HepG2 (cell line): Measurements from ENCODE around the gene ALX3. TPM values are rescaled to one million over a fixed set of nuclear protein-coding genes. Genes with fewer than 3 reads are reported as not detected.

ENCODE experiments used
- AHR ChIP-seq: IDR thresholded peaks from 2 replicates; pipeline ENCODE4 v1.6.1; 2018; ENCODE audit warnings: missing genetic modification reagents, missing compliant biosample characterization
- ARNT ChIP-seq: fragments of 450-650 bp; IDR thresholded peaks from 2 replicates; pipeline ENCODE4 v1.6.1; 2017
- ATF3 ChIP-seq: sonication (generic); formaldehyde crosslinking; IDR thresholded peaks from 2 replicates; pipeline ENCODE4 v1.4.0; 2020; ENCODE audit warnings: missing genetic modification reagents
- FIP1L1 ChIP-seq: fragments of 200-400 bp; formaldehyde crosslinking; IDR thresholded peaks from 2 replicates; pipeline ENCODE4 v1.6.1; 2018; ENCODE audit warnings: low read depth, mild to moderate bottlenecking, low read length, moderate library complexity, borderline replicate concordance; ENCODE audit not compliant: insufficient read depth
- JARID2 ChIP-seq: sonication (generic); formaldehyde crosslinking; IDR thresholded peaks from 2 replicates; pipeline ENCODE4 v1.8.1; 2023; ENCODE audit warnings: missing genetic modification reagents, inconsistent platforms; ENCODE audit not compliant: insufficient replicate concordance
- RFX3 ChIP-seq: IDR thresholded peaks from 2 replicates; pipeline ENCODE4 v1.6.1; 2016; ENCODE audit warnings: missing biosample characterization, missing genetic modification reagents
- THYN1 ChIP-seq: sonication (generic); formaldehyde crosslinking; IDR thresholded peaks from 2 replicates; pipeline ENCODE4 v1.8.1; 2023; ENCODE audit warnings: low read depth, mild to moderate bottlenecking, moderate library complexity, missing genetic modification reagents, borderline replicate concordance
- ZC3H4 ChIP-seq: sonication (generic); formaldehyde crosslinking; IDR thresholded peaks from 2 replicates; pipeline ENCODE4 v1.4.0; 2020; ENCODE audit warnings: missing genetic modification reagents, borderline replicate concordance
- ZEB1 ChIP-seq: IDR thresholded peaks from 2 replicates; pipeline ENCODE4 v1.6.1; 2012; ENCODE audit warnings: mild to moderate bottlenecking, low read depth, inconsistent platforms; ENCODE audit not compliant: insufficient replicate concordance
- ZFP82 ChIP-seq: sonication (generic); formaldehyde crosslinking; IDR thresholded peaks from 2 replicates; pipeline ENCODE4 v1.5.1; 2020; ENCODE audit warnings: mild to moderate bottlenecking, missing genetic modification reagents, borderline replicate concordance
- ZNF10 ChIP-seq: sonication (generic); formaldehyde crosslinking; IDR thresholded peaks from 2 replicates; pipeline ENCODE4 v1.4.0; 2020; ENCODE audit warnings: mild to moderate bottlenecking, low read depth, missing genetic modification reagents, borderline replicate concordance
- ZNF230 ChIP-seq: sonication (generic); formaldehyde crosslinking; IDR thresholded peaks from 2 replicates; pipeline ENCODE4 v1.4.0; 2020; ENCODE audit warnings: mild to moderate bottlenecking, missing genetic modification reagents
- ZNF3 ChIP-seq: IDR thresholded peaks from 2 replicates; pipeline ENCODE4 v1.7.0; 2017; ENCODE audit warnings: inconsistent platforms
- ZNF329 ChIP-seq: sonication (generic); formaldehyde crosslinking; IDR thresholded peaks from 2 replicates; pipeline ENCODE4 v1.9.0; 2021; ENCODE audit warnings: low read depth, mild to moderate bottlenecking, missing genetic modification reagents
- ZNF451 ChIP-seq: sonication (generic); formaldehyde crosslinking; IDR thresholded peaks from 2 replicates; pipeline ENCODE4 v1.5.0; 2020; ENCODE audit warnings: mild to moderate bottlenecking, missing genetic modification reagents
- ZNF550 ChIP-seq: sonication (generic); formaldehyde crosslinking; IDR thresholded peaks from 2 replicates; pipeline ENCODE4 v1.4.0; 2020; ENCODE audit warnings: mild to moderate bottlenecking, missing genetic modification reagents, borderline replicate concordance
- ZNF678 ChIP-seq: sonication (generic); formaldehyde crosslinking; IDR thresholded peaks from 2 replicates; pipeline ENCODE4 v1.4.0; 2020; ENCODE audit warnings: mild to moderate bottlenecking, missing genetic modification reagents
- polyA plus RNA-seq, 8 experiments: library from polyadenylated mRNA; depleted of rRNA in 3 of 8; stranded (reverse) in 7 of 8; unstranded in 1 of 8; fragments of >200 nt; fragmentation: Illumina TruSeq in 4 of 8; extraction: Trizol in 4 of 8; gene quantifications; 2 replicates each; pipeline versions ENCODE4 v1.2.1 to v1.2.3, GENCODE V29; 2011 to 2016; ENCODE audit warnings: low read depth in 4 of 8, missing spikeins in 1 of 8, mixed read lengths in 1 of 8; ENCODE audit not compliant: insufficient read depth in 1 of 8
- total RNA-seq, 5 experiments: library from RNA; depleted of rRNA; stranded (reverse); fragments of >200 nt; fragmentation: Illumina TruSeq; extraction: Trizol; gene quantifications; 2 replicates each; pipeline ENCODE4 v1.2.3, GENCODE V29; 2016; ENCODE audit warnings: low read depth in 1 of 5
- TF ChIP-seq, protein P1 (sequence below): sonication (generic); formaldehyde crosslinking; IDR thresholded peaks from 2 replicates; pipeline ENCODE4 v1.5.0; 2020; ENCODE audit warnings: mild to moderate bottlenecking, missing genetic modification reagents, borderline replicate concordance
- TF ChIP-seq, protein P2 (sequence below): sonication (generic); formaldehyde crosslinking; IDR thresholded peaks from 2 replicates; pipeline ENCODE4 v1.5.0; 2020; ENCODE audit warnings: mild to moderate bottlenecking, missing genetic modification reagents, borderline replicate concordance
- TF ChIP-seq, protein P3 (sequence below): sonication (generic); formaldehyde crosslinking; IDR thresholded peaks from 2 replicates; pipeline ENCODE4 v1.4.0; 2020; ENCODE audit warnings: mild to moderate bottlenecking, missing genetic modification reagents
- TF ChIP-seq, protein P4 (sequence below): sonication (generic); formaldehyde crosslinking; IDR thresholded peaks from 2 replicates; pipeline ENCODE4 v1.4.0; 2020; ENCODE audit warnings: mild to moderate bottlenecking, missing genetic modification reagents

Gene ALX3
- total and polyA plus RNA-seq, 2 of the 13 experiments (the other 11 are each of a cell fraction or from before 2014, with no cell fraction given), result not detected

- TF ChIP-seq, protein P1, sequence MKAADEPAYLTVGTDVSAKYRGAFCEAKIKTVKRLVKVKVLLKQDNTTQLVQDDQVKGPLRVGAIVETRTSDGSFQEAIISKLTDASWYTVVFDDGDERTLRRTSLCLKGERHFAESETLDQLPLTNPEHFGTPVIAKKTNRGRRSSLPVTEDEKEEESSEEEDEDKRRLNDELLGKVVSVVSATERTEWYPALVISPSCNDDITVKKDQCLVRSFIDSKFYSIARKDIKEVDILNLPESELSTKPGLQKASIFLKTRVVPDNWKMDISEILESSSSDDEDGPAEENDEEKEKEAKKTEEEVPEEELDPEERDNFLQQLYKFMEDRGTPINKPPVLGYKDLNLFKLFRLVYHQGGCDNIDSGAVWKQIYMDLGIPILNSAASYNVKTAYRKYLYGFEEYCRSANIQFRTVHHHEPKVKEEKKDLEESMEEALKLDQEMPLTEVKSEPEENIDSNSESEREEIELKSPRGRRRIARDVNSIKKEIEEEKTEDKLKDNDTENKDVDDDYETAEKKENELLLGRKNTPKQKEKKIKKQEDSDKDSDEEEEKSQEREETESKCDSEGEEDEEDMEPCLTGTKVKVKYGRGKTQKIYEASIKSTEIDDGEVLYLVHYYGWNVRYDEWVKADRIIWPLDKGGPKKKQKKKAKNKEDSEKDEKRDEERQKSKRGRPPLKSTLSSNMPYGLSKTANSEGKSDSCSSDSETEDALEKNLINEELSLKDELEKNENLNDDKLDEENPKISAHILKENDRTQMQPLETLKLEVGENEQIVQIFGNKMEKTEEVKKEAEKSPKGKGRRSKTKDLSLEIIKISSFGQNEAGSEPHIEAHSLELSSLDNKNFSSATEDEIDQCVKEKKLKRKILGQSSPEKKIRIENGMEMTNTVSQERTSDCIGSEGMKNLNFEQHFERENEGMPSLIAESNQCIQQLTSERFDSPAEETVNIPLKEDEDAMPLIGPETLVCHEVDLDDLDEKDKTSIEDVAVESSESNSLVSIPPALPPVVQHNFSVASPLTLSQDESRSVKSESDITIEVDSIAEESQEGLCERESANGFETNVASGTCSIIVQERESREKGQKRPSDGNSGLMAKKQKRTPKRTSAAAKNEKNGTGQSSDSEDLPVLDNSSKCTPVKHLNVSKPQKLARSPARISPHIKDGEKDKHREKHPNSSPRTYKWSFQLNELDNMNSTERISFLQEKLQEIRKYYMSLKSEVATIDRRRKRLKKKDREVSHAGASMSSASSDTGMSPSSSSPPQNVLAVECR (CRISPR knock-in tag), result peak; percentile 91
- TF ChIP-seq, protein P2, sequence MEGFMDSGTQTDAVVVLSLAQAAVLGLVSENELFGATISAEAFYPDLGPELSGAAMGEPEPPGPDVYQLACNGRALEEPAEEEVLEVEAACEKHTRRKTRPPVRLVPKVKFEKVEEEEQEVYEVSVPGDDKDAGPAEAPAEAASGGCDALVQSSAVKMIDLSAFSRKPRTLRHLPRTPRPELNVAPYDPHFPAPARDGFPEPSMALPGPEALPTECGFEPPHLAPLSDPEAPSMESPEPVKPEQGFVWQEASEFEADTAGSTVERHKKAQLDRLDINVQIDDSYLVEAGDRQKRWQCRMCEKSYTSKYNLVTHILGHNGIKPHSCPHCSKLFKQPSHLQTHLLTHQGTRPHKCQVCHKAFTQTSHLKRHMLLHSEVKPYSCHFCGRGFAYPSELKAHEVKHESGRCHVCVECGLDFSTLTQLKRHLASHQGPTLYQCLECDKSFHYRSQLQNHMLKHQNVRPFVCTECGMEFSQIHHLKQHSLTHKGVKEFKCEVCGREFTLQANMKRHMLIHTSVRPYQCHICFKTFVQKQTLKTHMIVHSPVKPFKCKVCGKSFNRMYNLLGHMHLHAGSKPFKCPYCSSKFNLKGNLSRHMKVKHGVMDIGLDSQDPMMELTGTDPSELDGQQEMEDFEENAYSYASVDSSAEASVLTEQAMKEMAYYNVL (CRISPR knock-in tag), result no peak; the same call in 1 of the 2 replicates
- TF ChIP-seq, protein P3, sequence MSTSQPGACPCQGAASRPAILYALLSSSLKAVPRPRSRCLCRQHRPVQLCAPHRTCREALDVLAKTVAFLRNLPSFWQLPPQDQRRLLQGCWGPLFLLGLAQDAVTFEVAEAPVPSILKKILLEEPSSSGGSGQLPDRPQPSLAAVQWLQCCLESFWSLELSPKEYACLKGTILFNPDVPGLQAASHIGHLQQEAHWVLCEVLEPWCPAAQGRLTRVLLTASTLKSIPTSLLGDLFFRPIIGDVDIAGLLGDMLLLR (CRISPR knock-in tag), result no peak
- no peak for TF ChIP-seq FIP1L1
- TF ChIP-seq ZNF329 (CRISPR knock-in tag), result no peak
- no peak for TF ChIP-seq ARNT
- TF ChIP-seq, protein P4, sequence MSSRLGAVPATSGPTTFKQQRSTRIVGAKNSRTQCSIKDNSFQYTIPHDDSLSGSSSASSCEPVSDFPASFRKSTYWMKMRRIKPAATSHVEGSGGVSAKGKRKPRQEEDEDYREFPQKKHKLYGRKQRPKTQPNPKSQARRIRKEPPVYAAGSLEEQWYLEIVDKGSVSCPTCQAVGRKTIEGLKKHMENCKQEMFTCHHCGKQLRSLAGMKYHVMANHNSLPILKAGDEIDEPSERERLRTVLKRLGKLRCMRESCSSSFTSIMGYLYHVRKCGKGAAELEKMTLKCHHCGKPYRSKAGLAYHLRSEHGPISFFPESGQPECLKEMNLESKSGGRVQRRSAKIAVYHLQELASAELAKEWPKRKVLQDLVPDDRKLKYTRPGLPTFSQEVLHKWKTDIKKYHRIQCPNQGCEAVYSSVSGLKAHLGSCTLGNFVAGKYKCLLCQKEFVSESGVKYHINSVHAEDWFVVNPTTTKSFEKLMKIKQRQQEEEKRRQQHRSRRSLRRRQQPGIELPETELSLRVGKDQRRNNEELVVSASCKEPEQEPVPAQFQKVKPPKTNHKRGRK (CRISPR knock-in tag), result no peak
- no peak for TF ChIP-seq ZC3H4 (CRISPR knock-in tag)
- no peak for TF ChIP-seq ZNF550
- TF ChIP-seq AHR, result 0 out of 2 replicates have a peak, but pooled peaks have one; percentile 24
- TF ChIP-seq ZEB1, result peak; percentile 49
- no peak for TF ChIP-seq ZFP82 (CRISPR knock-in tag)
- peak; percentile 63; the same call in 1 of the 2 replicates for TF ChIP-seq ATF3 (CRISPR knock-in tag)
- TF ChIP-seq ZNF678 (CRISPR knock-in tag), result no peak
- no peak for TF ChIP-seq RFX3 (CRISPR knock-in tag)
- TF ChIP-seq ZNF3, result no peak
- no peak for TF ChIP-seq JARID2 (CRISPR knock-in tag)
- no peak for TF ChIP-seq ZNF451 (CRISPR knock-in tag)
- no peak for TF ChIP-seq ZNF230 (CRISPR knock-in tag)
- TF ChIP-seq ZNF10, result no peak
- TF ChIP-seq THYN1 (CRISPR knock-in tag), result no peak
Observed at GRCh38 chr1:110034451-110035235, 35.8 kb downstream of the ALX3 start, which contains the start of gene STRIP1 (continued).
